ENCODE results near the gene RNF34. TPM values are rescaled to one million over a fixed set of nuclear protein-coding genes. Genes with fewer than 3 reads are reported as not detected.

RNF34 gene
- total and polyA plus RNA-seq, 2 of the 13 experiments (the other 11 are each of a cell fraction or from before 2014, with no cell fraction given), result 36.8 to 53.2 TPM

DNA sequence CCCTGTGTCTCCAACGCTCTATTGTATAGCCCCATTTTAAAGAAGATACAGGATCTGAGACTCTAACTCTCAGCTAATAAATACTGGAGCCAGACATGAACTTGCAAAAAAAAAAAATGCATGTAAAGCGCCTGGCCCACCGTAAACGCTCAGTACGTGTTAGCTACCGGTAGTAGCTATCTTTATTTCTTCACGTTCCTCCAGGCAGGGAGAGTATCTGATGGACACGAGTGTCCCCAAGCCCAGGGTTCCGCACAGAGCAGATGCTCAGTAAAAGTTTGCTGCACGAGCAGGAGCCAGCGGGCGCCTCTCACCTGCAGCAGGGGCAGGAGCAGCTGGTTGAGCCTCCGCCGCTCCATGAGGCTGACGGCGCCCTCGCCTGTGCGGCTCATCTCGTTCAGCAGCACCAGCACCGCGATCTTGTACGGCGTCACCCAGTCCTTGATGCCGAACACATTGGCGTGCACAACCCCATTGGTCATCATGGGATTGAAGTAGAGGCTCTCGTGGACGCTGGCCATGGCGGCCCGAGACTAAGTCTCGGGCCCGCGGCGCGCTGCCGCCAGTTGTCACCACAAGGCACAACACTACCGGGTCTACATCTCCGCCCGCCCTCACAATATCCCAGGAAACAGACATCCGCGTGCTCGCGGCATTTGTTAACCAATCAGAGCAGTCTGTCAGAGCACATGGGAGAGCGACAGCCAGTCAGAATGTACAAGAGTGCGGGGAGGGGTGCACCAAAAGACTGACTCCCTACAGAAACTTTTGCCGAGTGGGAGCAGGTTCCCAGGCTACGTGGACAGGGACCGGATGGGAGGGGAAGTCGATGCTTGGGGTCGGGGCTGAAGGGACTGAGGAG, 47.9 kb upstream of the RNF34 start, which contains the start of gene ANAPC5 (continued):
- TF ChIP-seq, protein P1, sequence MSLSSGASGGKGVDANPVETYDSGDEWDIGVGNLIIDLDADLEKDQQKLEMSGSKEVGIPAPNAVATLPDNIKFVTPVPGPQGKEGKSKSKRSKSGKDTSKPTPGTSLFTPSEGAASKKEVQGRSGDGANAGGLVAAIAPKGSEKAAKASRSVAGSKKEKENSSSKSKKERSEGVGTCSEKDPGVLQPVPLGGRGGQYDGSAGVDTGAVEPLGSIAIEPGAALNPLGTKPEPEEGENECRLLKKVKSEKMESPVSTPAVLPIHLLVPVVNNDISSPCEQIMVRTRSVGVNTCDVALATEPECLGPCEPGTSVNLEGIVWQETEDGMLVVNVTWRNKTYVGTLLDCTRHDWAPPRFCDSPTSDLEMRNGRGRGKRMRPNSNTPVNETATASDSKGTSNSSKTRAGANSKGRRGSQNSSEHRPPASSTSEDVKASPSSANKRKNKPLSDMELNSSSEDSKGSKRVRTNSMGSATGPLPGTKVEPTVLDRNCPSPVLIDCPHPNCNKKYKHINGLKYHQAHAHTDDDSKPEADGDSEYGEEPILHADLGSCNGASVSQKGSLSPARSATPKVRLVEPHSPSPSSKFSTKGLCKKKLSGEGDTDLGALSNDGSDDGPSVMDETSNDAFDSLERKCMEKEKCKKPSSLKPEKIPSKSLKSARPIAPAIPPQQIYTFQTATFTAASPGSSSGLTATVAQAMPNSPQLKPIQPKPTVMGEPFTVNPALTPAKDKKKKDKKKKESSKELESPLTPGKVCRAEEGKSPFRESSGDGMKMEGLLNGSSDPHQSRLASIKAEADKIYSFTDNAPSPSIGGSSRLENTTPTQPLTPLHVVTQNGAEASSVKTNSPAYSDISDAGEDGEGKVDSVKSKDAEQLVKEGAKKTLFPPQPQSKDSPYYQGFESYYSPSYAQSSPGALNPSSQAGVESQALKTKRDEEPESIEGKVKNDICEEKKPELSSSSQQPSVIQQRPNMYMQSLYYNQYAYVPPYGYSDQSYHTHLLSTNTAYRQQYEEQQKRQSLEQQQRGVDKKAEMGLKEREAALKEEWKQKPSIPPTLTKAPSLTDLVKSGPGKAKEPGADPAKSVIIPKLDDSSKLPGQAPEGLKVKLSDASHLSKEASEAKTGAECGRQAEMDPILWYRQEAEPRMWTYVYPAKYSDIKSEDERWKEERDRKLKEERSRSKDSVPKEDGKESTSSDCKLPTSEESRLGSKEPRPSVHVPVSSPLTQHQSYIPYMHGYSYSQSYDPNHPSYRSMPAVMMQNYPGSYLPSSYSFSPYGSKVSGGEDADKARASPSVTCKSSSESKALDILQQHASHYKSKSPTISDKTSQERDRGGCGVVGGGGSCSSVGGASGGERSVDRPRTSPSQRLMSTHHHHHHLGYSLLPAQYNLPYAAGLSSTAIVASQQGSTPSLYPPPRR (CRISPR knock-in tag; IDR thresholded peaks at IDR 0.05; ENCODE audit: borderline replicate concordance), result 0 out of 2 replicates have a peak, but pooled peaks have one; percentile 46
- TF ChIP-seq ZNF543 (CRISPR knock-in tag; IDR thresholded peaks at IDR 0.05) (peak; percentile 50; the same call in 1 of the 2 replicates), SAP130 (CRISPR knock-in tag; IDR thresholded peaks at IDR 0.05; ENCODE audit: low read depth) (peak; percentile 94), HNRNPH1 (optimal IDR thresholded peaks at IDR 0.05; ENCODE audit: low read depth, low read length) (peak; percentile 77), ONECUT2 (CRISPR knock-in tag; IDR thresholded peaks at IDR 0.05) (no peak), PAWR (CRISPR knock-in tag; IDR thresholded peaks at IDR 0.05; ENCODE audit: borderline replicate concordance) (no peak), SP1 (IDR thresholded peaks at IDR 0.05) (no peak), SP1 (CRISPR knock-in tag; IDR thresholded peaks at IDR 0.05) (peak; percentile 82), ZNF34 (CRISPR knock-in tag; IDR thresholded peaks at IDR 0.05; ENCODE audit: borderline replicate concordance) (0 out of 2 replicates have a peak, but pooled peaks have one; percentile 40), ZNF780A (CRISPR knock-in tag; IDR thresholded peaks at IDR 0.05) (0 out of 2 replicates have a peak, but pooled peaks have one; percentile 38)
- TF ChIP-seq, protein P2, sequence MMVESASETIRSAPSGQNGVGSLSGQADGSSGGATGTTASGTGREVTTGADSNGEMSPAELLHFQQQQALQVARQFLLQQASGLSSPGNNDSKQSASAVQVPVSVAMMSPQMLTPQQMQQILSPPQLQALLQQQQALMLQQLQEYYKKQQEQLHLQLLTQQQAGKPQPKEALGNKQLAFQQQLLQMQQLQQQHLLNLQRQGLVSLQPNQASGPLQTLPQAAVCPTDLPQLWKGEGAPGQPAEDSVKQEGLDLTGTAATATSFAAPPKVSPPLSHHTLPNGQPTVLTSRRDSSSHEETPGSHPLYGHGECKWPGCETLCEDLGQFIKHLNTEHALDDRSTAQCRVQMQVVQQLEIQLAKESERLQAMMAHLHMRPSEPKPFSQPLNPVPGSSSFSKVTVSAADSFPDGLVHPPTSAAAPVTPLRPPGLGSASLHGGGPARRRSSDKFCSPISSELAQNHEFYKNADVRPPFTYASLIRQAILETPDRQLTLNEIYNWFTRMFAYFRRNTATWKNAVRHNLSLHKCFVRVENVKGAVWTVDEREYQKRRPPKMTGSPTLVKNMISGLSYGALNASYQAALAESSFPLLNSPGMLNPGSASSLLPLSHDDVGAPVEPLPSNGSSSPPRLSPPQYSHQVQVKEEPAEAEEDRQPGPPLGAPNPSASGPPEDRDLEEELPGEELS (CRISPR knock-in tag; IDR thresholded peaks at IDR 0.05), result peak; percentile 56; the same call in 1 of the 2 replicates
- TF ChIP-seq, protein P3, sequence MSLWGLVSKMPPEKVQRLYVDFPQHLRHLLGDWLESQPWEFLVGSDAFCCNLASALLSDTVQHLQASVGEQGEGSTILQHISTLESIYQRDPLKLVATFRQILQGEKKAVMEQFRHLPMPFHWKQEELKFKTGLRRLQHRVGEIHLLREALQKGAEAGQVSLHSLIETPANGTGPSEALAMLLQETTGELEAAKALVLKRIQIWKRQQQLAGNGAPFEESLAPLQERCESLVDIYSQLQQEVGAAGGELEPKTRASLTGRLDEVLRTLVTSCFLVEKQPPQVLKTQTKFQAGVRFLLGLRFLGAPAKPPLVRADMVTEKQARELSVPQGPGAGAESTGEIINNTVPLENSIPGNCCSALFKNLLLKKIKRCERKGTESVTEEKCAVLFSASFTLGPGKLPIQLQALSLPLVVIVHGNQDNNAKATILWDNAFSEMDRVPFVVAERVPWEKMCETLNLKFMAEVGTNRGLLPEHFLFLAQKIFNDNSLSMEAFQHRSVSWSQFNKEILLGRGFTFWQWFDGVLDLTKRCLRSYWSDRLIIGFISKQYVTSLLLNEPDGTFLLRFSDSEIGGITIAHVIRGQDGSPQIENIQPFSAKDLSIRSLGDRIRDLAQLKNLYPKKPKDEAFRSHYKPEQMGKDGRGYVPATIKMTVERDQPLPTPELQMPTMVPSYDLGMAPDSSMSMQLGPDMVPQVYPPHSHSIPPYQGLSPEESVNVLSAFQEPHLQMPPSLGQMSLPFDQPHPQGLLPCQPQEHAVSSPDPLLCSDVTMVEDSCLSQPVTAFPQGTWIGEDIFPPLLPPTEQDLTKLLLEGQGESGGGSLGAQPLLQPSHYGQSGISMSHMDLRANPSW (CRISPR knock-in tag; IDR thresholded peaks at IDR 0.05; ENCODE audit: borderline replicate concordance), result peak; percentile 70; the same call in 1 of the 2 replicates
- TF ChIP-seq, protein P4, sequence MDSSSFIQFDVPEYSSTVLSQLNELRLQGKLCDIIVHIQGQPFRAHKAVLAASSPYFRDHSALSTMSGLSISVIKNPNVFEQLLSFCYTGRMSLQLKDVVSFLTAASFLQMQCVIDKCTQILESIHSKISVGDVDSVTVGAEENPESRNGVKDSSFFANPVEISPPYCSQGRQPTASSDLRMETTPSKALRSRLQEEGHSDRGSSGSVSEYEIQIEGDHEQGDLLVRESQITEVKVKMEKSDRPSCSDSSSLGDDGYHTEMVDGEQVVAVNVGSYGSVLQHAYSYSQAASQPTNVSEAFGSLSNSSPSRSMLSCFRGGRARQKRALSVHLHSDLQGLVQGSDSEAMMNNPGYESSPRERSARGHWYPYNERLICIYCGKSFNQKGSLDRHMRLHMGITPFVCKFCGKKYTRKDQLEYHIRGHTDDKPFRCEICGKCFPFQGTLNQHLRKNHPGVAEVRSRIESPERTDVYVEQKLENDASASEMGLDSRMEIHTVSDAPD (CRISPR knock-in tag; IDR thresholded peaks at IDR 0.05), result 0 out of 2 replicates have a peak, but pooled peaks have one; percentile 36
